ENCODE data around the gene KLF15.

- TF ChIP-seq CTCF (IDR thresholded peaks at IDR 0.05; ENCODE audit: low read depth, low read length, poor library complexity, severe bottlenecking), result no peak
- no peak for TF ChIP-seq EZH2phosphoT487 (IDR thresholded peaks at IDR 0.05; ENCODE audit: borderline replicate concordance, low read length)
Measured at GRCh38 chr3:126394977-126395321, 37.7 kb upstream of the KLF15 start.
